ENCODE results near the gene C19orf53.

DNA sequence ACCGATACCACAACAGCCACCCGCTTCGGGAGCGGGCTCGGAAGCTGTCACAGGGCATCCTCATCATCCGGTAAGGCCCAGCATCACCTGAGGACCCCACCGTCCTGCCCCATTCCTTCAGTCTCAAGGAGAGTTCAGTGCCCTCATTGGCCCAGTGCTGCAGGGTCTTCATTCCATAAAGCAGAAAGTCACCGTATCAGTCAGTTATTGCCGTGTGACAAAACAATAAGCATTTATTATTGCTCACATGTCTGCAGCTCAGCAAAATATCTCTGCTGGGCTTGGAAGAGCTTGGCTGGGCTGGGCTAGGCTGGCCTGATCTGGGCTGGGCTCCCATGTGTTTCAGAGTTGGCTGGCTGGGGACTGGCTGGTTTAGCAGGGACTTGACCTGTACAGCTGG lies 18.0 kb upstream of the C19orf53 start:
- TF ChIP-seq, protein P1, sequence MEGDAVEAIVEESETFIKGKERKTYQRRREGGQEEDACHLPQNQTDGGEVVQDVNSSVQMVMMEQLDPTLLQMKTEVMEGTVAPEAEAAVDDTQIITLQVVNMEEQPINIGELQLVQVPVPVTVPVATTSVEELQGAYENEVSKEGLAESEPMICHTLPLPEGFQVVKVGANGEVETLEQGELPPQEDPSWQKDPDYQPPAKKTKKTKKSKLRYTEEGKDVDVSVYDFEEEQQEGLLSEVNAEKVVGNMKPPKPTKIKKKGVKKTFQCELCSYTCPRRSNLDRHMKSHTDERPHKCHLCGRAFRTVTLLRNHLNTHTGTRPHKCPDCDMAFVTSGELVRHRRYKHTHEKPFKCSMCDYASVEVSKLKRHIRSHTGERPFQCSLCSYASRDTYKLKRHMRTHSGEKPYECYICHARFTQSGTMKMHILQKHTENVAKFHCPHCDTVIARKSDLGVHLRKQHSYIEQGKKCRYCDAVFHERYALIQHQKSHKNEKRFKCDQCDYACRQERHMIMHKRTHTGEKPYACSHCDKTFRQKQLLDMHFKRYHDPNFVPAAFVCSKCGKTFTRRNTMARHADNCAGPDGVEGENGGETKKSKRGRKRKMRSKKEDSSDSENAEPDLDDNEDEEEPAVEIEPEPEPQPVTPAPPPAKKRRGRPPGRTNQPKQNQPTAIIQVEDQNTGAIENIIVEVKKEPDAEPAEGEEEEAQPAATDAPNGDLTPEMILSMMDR (IDR thresholded peaks at IDR 0.05): no peak
- TF ChIP-seq ZFX (IDR thresholded peaks at IDR 0.05; ENCODE audit: borderline replicate concordance): no peak
